ENCODE measurements around the gene GOLGA6L22. TPM values are rescaled to one million over a fixed set of nuclear protein-coding genes. Genes with fewer than 3 reads are reported as not detected.
"Not testable (repeated sequence)": the region's sequence is repeated elsewhere in the genome, so short reads cannot be mapped to it uniquely, and the experiment has no call there.

Gene GOLGA6L22, protein sequence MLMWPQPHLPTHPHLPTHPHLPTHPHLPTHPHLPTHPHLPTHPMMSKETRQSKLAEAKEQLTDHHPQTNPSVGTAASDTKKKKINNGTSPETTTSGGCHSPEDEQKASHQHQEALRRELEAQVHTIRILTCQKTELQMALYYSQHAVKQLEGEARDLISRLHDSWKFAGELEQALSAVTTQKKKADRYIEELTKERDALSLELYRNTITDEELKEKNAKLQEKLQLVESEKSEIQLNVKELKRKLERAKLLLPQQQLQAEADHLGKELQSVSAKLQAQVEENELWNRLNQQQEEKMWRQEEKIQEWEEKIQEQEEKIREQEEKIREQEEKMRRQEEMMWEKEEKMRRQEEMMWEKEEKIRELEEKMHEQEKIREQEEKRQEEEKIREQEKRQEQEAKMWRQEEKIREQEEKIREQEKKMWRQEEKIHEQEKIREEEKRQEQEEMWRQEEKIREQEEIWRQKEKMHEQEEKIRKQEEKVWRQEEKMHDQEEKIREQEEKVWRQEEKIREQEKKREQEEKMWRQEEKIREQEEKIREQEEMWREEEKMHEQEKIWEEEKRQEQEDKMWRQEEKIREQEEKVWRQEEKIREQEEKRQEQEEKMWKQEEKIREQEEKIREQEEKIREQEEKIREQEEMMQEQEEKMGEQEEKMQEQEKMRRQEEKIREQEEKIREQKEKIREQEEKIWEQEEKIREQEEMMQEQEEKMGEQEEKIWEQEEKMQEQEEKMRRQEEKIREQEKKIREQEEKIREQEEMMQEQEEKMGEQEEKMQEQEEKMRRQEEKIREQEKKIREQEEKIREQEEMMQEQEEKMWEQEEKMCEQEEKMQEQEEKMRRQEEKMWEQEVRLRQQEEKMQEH
- total RNA-seq (not detected in 2 replicates), polyA plus RNA-seq (not detected in 2 replicates), polyA minus RNA-seq (not detected in 2 replicates), Bru-seq, nascent RNA (not detected), BruChase-seq, experiment 1, labeled RNA remaining after a 6-hour chase (not detected), BruChase-seq, experiment 2, labeled RNA remaining after a 2-hour chase (not detected)
- not detected in 2 replicates for polyA plus RNA-seq (2011; cell fraction: cytosol; rRNA removed)
- polyA plus RNA-seq (2011; cell fraction: nucleus; rRNA removed) = not detected in 2 replicates
- polyA plus RNA-seq (2012) = not detected in 2 replicates
- polyA minus RNA-seq (2011; cell fraction: cytosol; rRNA and poly(A)+ RNA removed) = not detected
- polyA minus RNA-seq (2011; cell fraction: nucleus; rRNA and poly(A)+ RNA removed) = not detected in 2 replicates
- long read RNA-seq = 0 reads

DNA sequence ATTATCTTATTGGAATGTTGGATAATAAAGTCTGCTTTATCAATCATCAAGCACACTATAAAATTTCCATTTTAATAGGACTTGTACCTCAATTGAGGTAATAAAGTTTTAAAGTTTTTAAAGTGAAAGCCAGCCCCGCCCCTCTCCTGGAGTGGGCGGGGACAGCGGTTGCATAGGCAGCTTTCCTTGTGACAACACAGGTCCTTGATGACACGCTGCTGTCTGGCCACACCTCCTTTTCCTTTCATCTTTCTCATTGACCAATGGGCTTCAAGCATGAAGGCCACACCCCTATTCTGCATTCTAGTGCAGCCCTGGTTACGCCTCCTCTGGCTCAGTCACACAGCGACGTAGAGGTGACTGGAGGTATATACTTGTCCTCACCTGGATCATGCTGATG, at the start of gene GOLGA6L22:
Gene GOLGA6L22, plus strand, starts transcription at position 301 of the 400 bp plus-strand sequence. Its CDS starts 91 bp downstream, at position 392.
- POLR2A ChIA-PET; H3K79me2 ChIP-seq (ENCODE audit: control insufficient read depth, insufficient read depth, low read length); H2AFZ ChIP-seq (ENCODE audit: low read depth, low read length); H3K27ac ChIP-seq (ENCODE audit: insufficient read depth, low read depth, low read length); H3K4me1 ChIP-seq (ENCODE audit: control insufficient read depth, extremely low read depth, insufficient read depth, low read length); H3K9me3 ChIP-seq (replicated peaks; ENCODE audit: control insufficient read depth, insufficient read depth, low read length); H3K27me3 ChIP-seq (ENCODE audit: control insufficient read depth in 2 of 2, insufficient read depth in 2 of 2, low read length in 2 of 2); H4K20me1 ChIP-seq (replicated peaks; ENCODE audit: control insufficient read depth, extremely low read depth, insufficient read depth, low read length); H3K4me2 ChIP-seq (ENCODE audit: insufficient read depth, low read length); BruUV-seq (replicated peaks); H3K36me3 ChIP-seq (ENCODE audit: control insufficient read depth in 2 of 2, extremely low read depth in 1 of 2, insufficient read depth in 2 of 2, low read length in 2 of 2); DNase-seq (ENCODE audit: low read depth, low spot score); intact Hi-C loops (cut with micrococcal nuclease); dilution Hi-C loops (cut with MboI; ENCODE audit: extremely low pct_ligation_motif_present, low sequenced_read_pairs); H3K9me1 ChIP-seq (replicated peaks; ENCODE audit: control insufficient read depth, extremely low read depth, insufficient read depth, low read length); FAIRE-seq; H3K9ac ChIP-seq (replicated peaks; ENCODE audit: extremely low read depth, insufficient read depth, low read length); CTCF ChIA-PET; H3K4me3 ChIP-seq (replicated peaks in 1 of 3; ENCODE audit: insufficient read depth in 1 of 3, low read depth in 1 of 3, low read length in 3 of 3): not testable (repeated sequence)

DNA sequence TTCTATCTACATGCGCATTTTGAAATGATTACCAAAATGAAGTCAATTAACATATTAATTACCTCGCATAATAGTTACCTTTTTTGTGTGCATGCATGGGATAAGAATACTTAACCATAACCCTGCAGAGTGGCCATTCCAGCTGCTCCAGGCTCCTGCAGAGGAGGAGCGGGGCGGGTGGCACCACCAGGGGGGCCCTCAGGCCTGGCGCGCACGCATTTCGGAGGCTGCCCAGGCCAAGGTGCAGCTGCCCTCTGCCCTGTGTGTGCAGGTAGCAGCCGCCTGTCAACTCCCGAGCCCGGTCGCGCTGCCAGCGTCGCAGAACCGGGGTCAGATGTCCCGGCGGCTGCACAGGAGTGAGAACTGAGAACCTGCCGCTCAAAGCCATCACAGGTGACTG, 41.4 kb upstream of the GOLGA6L22 start:
- H3K27ac ChIP-seq (ENCODE audit: insufficient read depth, low read depth, low read length); H3K9ac ChIP-seq (replicated peaks; ENCODE audit: extremely low read depth, insufficient read depth, low read length); H3K36me3 ChIP-seq (ENCODE audit: control insufficient read depth in 2 of 2, extremely low read depth in 1 of 2, insufficient read depth in 2 of 2, low read length in 2 of 2); H3K4me1 ChIP-seq (ENCODE audit: control insufficient read depth, extremely low read depth, insufficient read depth, low read length); BruUV-seq (replicated peaks); H4K20me1 ChIP-seq (replicated peaks; ENCODE audit: control insufficient read depth, extremely low read depth, insufficient read depth, low read length); H3K9me1 ChIP-seq (replicated peaks; ENCODE audit: control insufficient read depth, extremely low read depth, insufficient read depth, low read length); H3K4me3 ChIP-seq (replicated peaks in 1 of 3; ENCODE audit: insufficient read depth in 1 of 3, low read depth in 1 of 3, low read length in 3 of 3); intact Hi-C loops (cut with micrococcal nuclease); H3K4me2 ChIP-seq (ENCODE audit: insufficient read depth, low read length); H3K27me3 ChIP-seq (ENCODE audit: control insufficient read depth in 2 of 2, insufficient read depth in 2 of 2, low read length in 2 of 2); DNase-seq (ENCODE audit: low read depth, low spot score); H2AFZ ChIP-seq (ENCODE audit: low read depth, low read length); dilution Hi-C loops (cut with MboI; ENCODE audit: extremely low pct_ligation_motif_present, low sequenced_read_pairs); H3K79me2 ChIP-seq (ENCODE audit: control insufficient read depth, insufficient read depth, low read length); H3K9me3 ChIP-seq (replicated peaks; ENCODE audit: control insufficient read depth, insufficient read depth, low read length); CTCF ChIA-PET; FAIRE-seq; POLR2A ChIA-PET: not testable (repeated sequence)

DNA sequence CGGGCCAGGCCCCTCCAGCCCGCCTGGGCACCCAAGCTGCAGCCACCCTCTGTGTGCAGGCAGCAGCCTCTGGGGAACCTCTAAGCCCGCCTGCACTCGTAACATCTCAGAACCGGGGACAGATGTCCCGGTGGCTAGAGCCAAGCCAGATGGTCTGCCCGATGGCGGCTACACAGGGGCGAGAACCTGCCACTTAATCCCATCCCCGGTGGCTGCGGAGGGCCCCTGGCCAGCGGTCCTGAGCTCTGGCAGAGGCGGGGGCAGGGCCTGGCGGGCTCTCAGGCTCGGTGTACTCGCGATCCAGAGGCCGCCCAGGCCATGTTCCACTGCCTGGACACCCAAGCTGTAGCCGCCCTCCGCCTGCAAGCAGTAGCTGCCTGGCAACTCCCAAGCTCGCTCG, 40.9 kb upstream of the GOLGA6L22 start:
- intact Hi-C loops (cut with micrococcal nuclease); H3K4me1 ChIP-seq (ENCODE audit: control insufficient read depth, extremely low read depth, insufficient read depth, low read length); H3K36me3 ChIP-seq (ENCODE audit: control insufficient read depth in 2 of 2, extremely low read depth in 1 of 2, insufficient read depth in 2 of 2, low read length in 2 of 2); FAIRE-seq; H3K79me2 ChIP-seq (ENCODE audit: control insufficient read depth, insufficient read depth, low read length); H3K4me2 ChIP-seq (ENCODE audit: insufficient read depth, low read length); dilution Hi-C loops (cut with MboI; ENCODE audit: extremely low pct_ligation_motif_present, low sequenced_read_pairs); CTCF ChIA-PET; H3K27ac ChIP-seq (ENCODE audit: insufficient read depth, low read depth, low read length); BruUV-seq (replicated peaks); H3K4me3 ChIP-seq (replicated peaks in 1 of 3; ENCODE audit: insufficient read depth in 1 of 3, low read depth in 1 of 3, low read length in 3 of 3); H3K9me1 ChIP-seq (replicated peaks; ENCODE audit: control insufficient read depth, extremely low read depth, insufficient read depth, low read length); H3K9ac ChIP-seq (replicated peaks; ENCODE audit: extremely low read depth, insufficient read depth, low read length); DNase-seq (ENCODE audit: low read depth, low spot score); POLR2A ChIA-PET; H3K27me3 ChIP-seq (ENCODE audit: control insufficient read depth in 2 of 2, insufficient read depth in 2 of 2, low read length in 2 of 2); H4K20me1 ChIP-seq (replicated peaks; ENCODE audit: control insufficient read depth, extremely low read depth, insufficient read depth, low read length); H3K9me3 ChIP-seq (replicated peaks; ENCODE audit: control insufficient read depth, insufficient read depth, low read length); H2AFZ ChIP-seq (ENCODE audit: low read depth, low read length): not testable (repeated sequence)
